K562 (cell line): ENCODE results near the gene SORCS2. TPM values are rescaled to one million over a fixed set of nuclear protein-coding genes. Genes with fewer than 3 reads are reported as not detected.
A peak's percentile ranks its signal among the peaks of the same experiment; 100 is the strongest.

Source experiments
- CBFB ChIP-seq: sonication (generic); formaldehyde crosslinking; IDR thresholded peaks from 2 replicates; pipeline ENCODE4 v1.4.0; 2020; ENCODE audit warnings: mild to moderate bottlenecking, missing genetic modification reagents
- KHSRP ChIP-seq: fragments of 450-650 bp; IDR thresholded peaks from 2 replicates; pipeline ENCODE4 v1.6.1; 2017
- RBFOX2 ChIP-seq: fragments of 200-400 bp; formaldehyde crosslinking; IDR thresholded peaks from 2 replicates; pipeline ENCODE4 v1.6.1; 2017; ENCODE audit warnings: low read depth, mild to moderate bottlenecking, low read length, moderate library complexity
- polyA plus RNA-seq, 8 experiments: library from polyadenylated mRNA; depleted of rRNA in 4 of 8; stranded (reverse) in 5 of 8; unstranded in 3 of 8; fragments of >200 nt; fragmentation: Nextera tagmentation in 2 of 8; fragmentation: Illumina TruSeq in 1 of 8; extraction: Ambion mirVana in 2 of 8; extraction: Trizol in 1 of 8; gene quantifications; 2 replicates each; pipeline versions ENCODE4 v1.2.1 to v1.2.3, GENCODE V29; 2011 to 2014; ENCODE audit warnings: inconsistent platforms in 1 of 8, missing spikeins in 1 of 8
- total RNA-seq, 7 experiments: library from RNA; depleted of rRNA in 6 of 7; stranded (reverse); fragments of >200 nt in 6 of 7; fragmentation: Illumina TruSeq in 2 of 7; extraction: Trizol in 2 of 7; gene quantifications; 2 replicates each; pipeline versions ENCODE4 v1.2.1 to v1.2.3, GENCODE V29; 2011 to 2021; ENCODE audit warnings: low replicate concordance in 1 of 7
- TF ChIP-seq, protein P1 (sequence below): fragments of 450-650 bp; IDR thresholded peaks from 2 replicates; pipeline ENCODE4 v1.6.1; 2016; ENCODE audit warnings: low read depth
- TF ChIP-seq, protein P2 (sequence below), 2 experiments: fragments of 450-650 bp; IDR thresholded peaks; 2 replicates each; pipeline ENCODE4 v1.6.1; 2016; ENCODE audit warnings: mild to moderate bottlenecking in 2 of 2, borderline replicate concordance in 1 of 2, low read depth in 1 of 2, moderate library complexity in 1 of 2
- TF ChIP-seq, protein P3 (sequence below): sonication (generic); formaldehyde crosslinking; IDR thresholded peaks from 2 replicates; pipeline ENCODE4 v1.8.0; 2022; ENCODE audit warnings: missing genetic modification reagents, mild to moderate bottlenecking, moderate library complexity, borderline replicate concordance
- TF ChIP-seq, protein P4 (sequence below): sonication (generic); formaldehyde crosslinking; IDR thresholded peaks from 2 replicates; pipeline ENCODE4 v1.8.0; 2022; ENCODE audit warnings: missing genetic modification reagents, mild to moderate bottlenecking, borderline replicate concordance

SORCS2 gene
- total and polyA plus RNA-seq, 9 of the 15 experiments (the other 6 are each of a cell fraction or from before 2014, with no cell fraction given), result not detected

DNA sequence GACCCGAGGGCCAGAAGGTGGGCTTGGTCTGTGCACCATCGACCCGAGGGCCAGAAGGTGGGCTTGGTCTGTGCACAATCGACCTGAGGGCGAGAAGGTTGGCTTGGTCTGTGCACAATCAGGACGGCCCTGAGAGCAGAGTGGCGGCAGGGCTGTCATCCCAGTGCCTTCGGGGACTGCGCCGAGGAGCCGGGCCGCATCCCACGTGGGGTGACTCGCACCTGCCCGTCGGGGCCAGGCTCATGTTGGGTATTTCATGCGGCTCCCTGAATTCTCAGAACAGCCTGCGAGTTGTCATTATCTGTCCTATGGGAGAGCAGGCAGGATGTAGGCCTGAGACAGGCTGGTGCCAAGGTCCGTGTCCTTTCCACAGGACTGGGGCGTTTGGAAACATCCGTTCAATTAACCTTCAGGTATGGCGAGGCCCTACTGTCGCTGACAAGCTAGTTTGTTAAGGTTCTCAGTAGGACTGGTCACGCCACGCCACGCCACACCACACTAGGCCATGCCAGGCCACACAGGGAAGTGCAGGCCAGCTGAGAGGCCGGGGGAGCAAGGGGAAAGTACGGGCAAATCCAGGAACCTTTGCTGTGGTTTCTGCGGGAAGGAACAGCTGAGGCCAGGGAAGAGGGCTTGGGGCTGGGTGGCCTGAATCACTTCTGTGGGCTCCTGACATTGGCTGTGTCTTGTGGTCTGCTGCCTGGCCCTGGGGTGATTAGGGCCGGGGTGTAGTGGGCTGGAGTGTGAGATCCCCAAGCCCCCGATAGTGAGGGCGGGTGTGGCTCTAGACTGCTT, 564.4 kb downstream of the SORCS2 start (continued):
- TF ChIP-seq, protein P1, sequence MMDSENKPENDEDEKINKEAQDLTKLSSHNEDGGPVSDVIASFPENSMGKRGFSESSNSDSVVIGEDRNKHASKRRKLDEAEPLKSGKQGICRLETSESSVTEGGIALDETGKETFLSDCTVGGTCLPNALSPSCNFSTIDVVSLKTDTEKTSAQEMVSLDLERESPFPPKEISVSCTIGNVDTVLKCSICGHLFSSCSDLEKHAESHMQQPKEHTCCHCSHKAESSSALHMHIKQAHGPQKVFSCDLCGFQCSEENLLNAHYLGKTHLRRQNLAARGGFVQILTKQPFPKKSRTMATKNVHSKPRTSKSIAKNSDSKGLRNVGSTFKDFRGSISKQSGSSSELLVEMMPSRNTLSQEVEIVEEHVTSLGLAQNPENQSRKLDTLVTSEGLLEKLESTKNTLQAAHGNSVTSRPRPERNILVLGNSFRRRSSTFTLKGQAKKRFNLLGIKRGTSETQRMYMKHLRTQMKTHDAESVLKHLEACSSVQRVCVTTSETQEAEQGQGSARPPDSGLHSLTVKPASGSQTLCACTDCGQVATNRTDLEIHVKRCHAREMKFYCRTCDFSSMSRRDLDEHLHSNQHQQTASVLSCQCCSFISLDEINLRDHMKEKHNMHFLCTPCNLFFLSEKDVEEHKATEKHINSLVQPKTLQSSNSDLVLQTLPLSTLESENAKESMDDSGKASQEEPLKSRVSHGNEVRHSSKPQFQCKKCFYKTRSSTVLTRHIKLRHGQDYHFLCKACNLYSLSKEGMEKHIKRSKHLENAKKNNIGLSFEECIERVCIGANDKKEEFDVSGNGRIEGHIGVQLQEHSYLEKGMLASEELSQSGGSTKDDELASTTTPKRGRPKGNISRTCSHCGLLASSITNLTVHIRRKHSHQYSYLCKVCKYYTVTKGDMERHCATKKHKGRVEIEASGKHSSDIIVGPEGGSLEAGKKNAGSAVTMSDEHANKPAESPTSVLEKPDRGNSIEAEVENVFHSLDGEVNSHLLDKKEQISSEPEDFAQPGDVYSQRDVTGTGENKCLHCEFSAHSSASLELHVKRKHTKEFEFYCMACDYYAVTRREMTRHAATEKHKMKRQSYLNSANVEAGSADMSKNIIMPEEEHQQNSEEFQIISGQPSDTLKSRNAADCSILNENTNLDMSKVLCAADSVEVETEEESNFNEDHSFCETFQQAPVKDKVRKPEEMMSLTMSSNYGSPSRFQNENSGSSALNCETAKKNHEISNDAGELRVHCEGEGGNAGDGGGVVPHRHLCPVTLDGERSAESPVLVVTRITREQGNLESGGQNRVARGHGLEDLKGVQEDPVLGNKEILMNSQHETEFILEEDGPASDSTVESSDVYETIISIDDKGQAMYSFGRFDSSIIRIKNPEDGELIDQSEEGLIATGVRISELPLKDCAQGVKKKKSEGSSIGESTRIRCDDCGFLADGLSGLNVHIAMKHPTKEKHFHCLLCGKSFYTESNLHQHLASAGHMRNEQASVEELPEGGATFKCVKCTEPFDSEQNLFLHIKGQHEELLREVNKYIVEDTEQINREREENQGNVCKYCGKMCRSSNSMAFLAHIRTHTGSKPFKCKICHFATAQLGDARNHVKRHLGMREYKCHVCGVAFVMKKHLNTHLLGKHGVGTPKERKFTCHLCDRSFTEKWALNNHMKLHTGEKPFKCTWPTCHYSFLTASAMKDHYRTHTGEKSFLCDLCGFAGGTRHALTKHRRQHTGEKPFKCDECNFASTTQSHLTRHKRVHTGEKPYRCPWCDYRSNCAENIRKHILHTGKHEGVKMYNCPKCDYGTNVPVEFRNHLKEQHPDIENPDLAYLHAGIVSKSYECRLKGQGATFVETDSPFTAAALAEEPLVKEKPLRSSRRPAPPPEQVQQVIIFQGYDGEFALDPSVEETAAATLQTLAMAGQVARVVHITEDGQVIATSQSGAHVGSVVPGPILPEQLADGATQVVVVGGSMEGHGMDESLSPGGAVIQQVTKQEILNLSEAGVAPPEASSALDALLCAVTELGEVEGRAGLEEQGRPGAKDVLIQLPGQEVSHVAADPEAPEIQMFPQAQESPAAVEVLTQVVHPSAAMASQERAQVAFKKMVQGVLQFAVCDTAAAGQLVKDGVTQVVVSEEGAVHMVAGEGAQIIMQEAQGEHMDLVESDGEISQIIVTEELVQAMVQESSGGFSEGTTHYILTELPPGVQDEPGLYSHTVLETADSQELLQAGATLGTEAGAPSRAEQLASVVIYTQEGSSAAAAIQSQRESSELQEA, result no peak
- TF ChIP-seq CBFB (CRISPR knock-in tag), result no peak
- TF ChIP-seq, protein P2, sequence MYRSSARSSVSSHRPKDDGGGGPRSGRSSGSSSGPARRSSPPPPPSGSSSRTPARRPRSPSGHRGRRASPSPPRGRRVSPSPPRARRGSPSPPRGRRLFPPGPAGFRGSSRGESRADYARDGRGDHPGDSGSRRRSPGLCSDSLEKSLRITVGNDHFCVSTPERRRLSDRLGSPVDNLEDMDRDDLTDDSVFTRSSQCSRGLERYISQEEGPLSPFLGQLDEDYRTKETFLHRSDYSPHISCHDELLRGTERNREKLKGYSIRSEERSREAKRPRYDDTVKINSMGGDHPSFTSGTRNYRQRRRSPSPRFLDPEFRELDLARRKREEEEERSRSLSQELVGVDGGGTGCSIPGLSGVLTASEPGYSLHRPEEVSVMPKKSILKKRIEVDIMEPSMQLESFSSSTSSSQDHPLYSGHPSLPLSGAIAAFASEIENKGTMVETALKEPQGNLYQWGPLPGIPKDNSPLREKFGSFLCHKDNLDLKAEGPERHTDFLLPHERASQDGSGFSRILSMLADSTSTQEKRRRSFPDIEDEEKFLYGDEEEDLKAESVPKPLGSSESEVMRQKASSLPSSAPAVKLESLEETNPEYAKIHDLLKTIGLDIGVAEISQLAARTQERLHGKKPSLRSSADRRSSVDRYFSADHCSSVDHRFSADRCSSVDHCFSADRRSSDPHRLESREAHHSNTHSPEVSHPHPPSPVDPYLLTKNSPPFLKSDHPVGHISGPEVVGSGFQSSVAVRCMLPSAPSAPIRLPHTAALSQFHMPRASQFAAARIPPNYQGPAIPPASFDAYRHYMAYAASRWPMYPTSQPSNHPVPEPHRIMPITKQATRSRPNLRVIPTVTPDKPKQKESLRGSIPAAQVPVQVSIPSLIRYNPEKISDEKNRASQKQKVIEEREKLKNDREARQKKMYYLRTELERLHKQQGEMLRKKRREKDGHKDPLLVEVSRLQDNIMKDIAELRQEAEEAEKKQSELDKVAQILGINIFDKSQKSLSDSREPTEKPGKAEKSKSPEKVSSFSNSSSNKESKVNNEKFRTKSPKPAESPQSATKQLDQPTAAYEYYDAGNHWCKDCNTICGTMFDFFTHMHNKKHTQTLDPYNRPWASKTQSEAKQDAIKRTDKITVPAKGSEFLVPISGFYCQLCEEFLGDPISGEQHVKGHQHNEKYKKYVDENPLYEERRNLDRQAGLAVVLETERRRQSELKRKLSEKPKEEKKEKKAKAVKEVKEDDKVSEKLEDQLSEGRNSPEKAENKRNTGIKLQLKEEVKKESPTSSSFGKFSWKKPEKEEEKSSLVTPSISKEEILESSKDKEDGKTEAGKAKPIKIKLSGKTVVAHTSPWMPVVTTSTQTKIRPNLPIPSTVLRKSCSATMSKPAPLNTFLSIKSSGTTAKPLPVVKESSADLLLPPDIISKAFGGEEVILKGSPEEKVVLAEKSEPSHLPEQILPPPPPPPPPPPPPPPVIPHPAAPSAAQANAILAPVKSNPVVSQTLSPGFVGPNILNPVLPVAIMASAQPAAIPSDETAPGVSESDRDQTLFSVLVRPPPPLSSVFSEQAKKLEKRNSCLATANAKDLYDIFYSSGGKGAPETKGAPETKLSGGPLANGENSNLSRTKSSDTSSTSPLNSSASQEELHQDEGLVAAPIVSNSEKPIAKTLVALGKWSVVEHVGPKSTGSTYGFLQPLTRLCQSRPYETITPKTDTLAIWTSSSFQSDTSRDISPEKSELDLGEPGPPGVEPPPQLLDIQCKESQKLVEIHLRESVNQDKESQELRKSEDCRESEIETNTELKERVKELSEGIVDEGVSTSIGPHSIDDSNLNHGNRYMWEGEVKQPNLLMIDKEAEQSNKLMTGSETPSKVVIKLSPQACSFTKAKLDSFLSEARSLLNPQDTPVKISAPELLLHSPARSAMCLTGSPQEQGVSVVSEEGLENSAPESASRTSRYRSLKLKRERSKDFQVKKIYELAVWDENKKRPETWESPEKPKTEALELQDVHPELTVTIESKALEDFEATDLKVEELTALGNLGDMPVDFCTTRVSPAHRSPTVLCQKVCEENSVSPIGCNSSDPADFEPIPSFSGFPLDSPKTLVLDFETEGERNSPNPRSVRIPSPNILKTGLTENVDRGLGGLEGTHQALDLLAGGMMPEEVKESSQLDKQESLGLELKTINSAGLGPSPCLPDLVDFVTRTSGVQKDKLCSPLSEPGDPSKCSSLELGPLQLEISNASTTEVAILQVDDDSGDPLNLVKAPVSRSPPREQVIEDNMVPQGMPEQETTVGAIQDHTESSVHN (IDR thresholded peaks at IDR 0.05; ENCODE audit: borderline replicate concordance in 1 of 2, low read depth in 1 of 2), result no peak
- TF ChIP-seq RBFOX2, result peak; percentile 34; the same call in 1 of the 2 replicates
- TF ChIP-seq, protein P3, sequence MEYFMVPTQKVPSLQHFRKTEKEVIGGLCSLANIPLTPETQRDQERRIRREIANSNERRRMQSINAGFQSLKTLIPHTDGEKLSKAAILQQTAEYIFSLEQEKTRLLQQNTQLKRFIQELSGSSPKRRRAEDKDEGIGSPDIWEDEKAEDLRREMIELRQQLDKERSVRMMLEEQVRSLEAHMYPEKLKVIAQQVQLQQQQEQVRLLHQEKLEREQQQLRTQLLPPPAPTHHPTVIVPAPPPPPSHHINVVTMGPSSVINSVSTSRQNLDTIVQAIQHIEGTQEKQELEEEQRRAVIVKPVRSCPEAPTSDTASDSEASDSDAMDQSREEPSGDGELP (CRISPR knock-in tag), result peak; percentile 47; the same call in 1 of the 2 replicates
- TF ChIP-seq KHSRP, result no peak
- TF ChIP-seq, protein P4, sequence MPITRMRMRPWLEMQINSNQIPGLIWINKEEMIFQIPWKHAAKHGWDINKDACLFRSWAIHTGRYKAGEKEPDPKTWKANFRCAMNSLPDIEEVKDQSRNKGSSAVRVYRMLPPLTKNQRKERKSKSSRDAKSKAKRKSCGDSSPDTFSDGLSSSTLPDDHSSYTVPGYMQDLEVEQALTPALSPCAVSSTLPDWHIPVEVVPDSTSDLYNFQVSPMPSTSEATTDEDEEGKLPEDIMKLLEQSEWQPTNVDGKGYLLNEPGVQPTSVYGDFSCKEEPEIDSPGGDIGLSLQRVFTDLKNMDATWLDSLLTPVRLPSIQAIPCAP (CRISPR knock-in tag), result no peak
